ENCODE results near the gene GGTLC1.
A peak's percentile ranks its signal among the peaks of the same experiment; 100 is the strongest.
"Not testable (repeated sequence)": the region's sequence is repeated elsewhere in the genome, so short reads cannot be mapped to it uniquely, and the experiment has no call there.

The GGTLC1 gene

GRCh38 chr20:23988561-23988960 is at the start of gene GGTLC1:
GGTLC1 (minus strand) TSS chr20:23988779; CDS start chr20:23986611, 2,168 bp downstream.
- no peak for DNase-seq

GRCh38 chr20:24034820-24035219 is 46.2 kb upstream of the GGTLC1 start:
- no peak for DNase-seq

DNA sequence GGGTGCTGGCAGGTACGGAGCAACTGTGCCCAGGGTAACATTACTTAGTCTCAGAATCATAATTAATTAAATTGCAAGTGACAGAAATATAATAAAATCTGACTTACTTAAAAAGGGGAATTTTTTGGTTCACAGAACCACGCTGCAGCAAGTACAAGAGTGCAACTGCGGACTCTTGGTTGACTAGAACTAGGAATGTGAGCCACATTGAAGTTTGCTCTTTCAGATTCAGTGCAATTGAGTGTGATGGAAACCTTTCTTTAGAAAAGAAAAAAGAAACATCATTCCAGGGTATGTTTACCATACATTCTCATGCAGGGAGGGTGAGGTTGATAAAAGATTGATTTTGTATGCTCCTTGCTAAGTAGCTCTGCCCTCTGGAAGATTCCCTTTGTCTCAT is 45.0 kb upstream of the GGTLC1 start:
- DNase-seq: no peak

GRCh38 chr20:24033151-24033550 is 44.6 kb upstream of the GGTLC1 start:
- DNase-seq: no peak

- no peak for DNase-seq
These were observed 43.9 kb upstream of the GGTLC1 start for GRCh38 chr20:24032400-24032898.

- no peak for DNase-seq
These were observed 38.6 kb upstream of the GGTLC1 start for GRCh38 chr20:24027229-24027628.

DNA sequence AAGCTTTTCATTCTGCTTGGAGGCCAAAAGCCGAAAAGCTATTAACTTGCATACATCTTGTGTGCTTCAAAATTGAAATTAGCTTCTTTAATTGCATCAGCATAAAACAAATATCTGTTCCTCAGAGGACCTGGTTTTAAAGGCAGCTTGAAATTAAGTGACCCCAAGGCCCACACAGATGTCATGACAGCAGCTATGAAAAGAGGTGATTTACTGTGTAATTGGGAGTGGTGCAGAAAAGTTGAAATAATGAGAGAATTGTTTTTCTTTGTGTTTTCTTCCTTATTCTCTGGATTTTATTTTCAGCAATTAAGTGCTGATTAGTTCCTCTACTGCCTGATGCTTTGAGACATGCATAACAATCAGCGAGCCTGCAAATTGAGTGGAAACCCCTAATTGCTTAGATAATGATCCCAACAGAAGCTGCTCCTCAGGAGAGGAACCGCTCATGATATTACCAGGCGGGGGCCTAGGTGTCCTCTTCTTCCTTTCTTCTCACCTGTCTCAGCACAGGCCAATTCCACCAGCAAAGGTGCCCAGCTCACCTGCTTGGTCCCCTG is 34.1 kb upstream of the GGTLC1 start:
- DNase-seq: no peak

DNA sequence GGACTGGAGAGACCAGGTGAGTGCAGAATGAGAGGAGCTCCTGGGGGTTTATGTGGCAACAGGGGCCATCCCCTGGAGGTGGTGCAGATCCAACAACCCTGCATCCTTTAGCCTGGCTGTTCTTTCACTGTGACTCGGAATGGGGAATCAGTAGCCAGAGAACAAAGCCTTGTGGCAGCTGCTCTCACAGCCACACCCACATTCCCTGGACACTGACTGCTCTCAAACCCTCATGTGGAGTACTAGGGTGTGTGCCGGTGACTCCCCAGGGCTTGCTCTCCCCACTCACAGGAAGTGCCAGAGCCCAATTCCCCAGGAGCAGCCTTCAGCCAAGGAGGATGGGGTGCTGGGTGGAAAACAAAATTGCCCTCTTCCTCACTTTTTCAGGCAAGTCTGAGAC is 30.2 kb upstream of the GGTLC1 start:
- peak; percentile 54 for DNase-seq

- no peak for DNase-seq
These were observed 28.8 kb upstream of the GGTLC1 start for GRCh38 chr20:24017458-24017755.

- no peak for DNase-seq
These were observed 28.3 kb upstream of the GGTLC1 start for GRCh38 chr20:24016607-24017457.

- no peak for DNase-seq
These were observed 25.4 kb upstream of the GGTLC1 start for GRCh38 chr20:24013953-24014352.

GRCh38 chr20:24011282-24011681 is 22.7 kb upstream of the GGTLC1 start:
- no peak for DNase-seq

DNA sequence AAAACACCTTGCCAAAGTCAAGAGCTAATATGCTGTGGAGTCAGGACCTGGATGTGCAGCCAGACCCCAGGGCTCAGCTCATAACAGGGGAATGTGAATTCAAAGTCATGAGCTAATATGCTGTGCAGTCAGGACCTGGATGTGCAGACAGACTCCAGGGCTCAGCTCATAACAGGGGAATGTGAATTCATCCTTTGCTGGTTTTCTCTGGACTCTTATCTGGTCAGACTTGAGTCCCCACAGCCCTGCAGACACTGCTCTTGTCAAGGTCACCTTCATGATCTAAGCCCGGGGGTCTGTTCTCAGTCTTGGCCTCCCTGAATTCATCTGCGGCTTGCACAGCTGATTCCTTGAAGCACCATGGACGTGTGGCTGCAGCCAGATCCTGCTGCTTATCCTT is 19.2 kb upstream of the GGTLC1 start:
- no peak for DNase-seq

GRCh38 chr20:24007073-24007595 is 18.6 kb upstream of the GGTLC1 start:
- no peak for DNase-seq

- no peak for DNase-seq
These were observed 18.0 kb upstream of the GGTLC1 start for GRCh38 chr20:24006626-24007025.

- no peak for DNase-seq
These were observed 15.9 kb upstream of the GGTLC1 start for GRCh38 chr20:24004471-24004870.

DNA sequence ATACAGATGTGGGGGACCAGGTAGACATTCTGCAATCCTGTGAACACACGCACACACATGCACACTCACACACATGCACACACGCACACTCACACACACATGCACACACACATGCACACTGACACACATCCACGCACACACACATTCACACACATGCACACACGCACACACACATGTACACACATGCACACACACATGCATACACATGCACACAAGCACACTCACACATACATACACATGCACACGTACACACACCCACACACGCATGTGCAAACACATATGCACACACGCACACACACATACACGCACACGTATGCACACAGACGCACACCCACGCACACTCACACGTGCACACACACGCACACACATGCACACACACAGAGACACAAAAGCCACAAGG is 14.3 kb upstream of the GGTLC1 start:
- no peak for DNase-seq

DNA sequence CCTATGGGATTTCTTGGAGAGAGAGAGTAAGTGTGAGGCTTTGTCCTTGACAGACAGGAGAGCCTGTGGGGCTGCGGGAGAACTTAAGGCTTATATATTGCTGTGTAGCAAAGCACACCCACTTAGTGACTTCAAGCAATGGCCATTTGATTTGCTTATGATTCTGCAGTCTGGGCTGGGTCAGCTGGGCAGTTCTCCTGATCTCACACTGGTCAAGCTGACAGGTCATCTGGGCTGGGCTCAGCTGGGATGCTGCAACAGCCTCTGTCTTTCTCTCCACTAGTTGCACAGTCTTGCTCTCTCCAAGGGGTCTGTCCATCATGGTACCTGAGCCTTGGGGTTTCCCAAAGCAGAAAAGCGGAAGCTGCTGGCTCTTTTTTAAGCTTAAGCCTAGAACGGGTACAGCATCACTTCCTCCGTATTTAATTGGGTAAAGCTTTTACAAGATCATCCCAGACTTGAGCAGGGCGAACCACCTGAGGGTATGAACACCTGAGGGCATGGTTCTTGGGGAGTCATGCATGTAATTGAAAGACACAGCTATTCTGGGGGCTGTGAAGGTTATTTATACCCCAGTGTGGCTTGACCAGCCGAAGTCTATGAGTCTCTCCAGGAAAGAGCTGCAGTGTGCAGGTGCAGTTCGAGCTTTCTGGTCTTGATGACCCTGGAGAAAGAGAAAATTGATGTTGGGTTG is 13.3 kb upstream of the GGTLC1 start:
- no peak for DNase-seq

- DNase-seq: no peak
These were observed 10.3 kb upstream of the GGTLC1 start for GRCh38 chr20:23998844-23999243.

DNA sequence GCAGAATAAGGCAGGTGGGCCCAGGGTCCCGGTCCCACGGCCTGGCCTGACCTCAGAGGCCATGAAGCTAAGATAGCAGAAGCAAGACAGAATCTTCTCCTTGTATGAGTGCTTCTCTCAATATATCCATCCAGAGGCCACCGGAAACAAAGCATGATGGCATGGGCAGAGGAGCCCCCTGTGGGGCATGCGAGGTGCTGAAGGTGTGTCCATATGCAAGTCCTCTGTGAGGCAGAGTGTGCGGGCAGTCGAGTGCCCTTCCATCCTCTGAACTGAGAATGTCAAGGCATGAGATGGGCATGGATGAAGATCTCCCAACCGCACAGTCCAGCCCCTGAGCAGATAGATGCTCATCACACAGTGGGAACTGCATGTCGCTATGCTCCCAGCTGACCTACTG is 9.8 kb upstream of the GGTLC1 start:
- no peak for DNase-seq

DNA sequence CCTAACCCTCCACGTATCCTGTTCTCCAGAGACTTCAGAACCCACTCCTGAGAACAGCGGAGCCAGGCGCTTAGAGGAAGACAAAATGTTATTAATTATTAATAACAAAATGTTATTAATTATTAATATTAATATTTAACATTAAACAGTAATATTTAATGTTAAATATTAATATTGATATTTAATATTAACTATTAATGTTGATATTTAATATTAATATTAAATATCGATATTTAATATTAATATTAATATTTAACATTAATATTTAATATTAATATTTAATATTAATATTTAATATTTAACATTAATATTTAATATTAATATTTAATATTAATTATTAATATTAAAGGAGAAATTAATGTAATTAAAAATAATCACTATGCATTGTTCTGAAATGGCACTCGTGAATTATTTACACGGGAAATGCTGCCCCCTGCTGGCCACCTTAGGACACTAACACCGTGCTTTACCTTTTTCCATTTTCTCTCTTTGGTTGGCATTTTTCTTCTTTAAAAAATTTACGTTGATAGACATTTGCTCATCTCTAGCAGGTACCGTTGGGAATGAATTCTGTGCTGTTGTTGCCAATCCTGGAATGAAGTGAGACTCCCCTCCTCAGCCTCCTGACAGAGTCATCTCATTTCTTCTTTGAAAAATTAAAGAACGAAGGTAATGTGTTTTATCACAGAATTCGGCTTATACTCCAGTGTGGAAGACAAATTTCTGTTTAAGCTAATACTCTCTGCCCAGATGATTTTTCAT is 7.5 kb upstream of the GGTLC1 start:
- peak; percentile 40 for DNase-seq

- not testable (repeated sequence) for DNase-seq
These were observed 6.7 kb upstream of the GGTLC1 start for GRCh38 chr20:23995291-23995690.

All from COR-L47 (cell line).